NCI-H2081 treated with DMSO at 0.1 percent for 48 hours (cell line): Measurements from ENCODE around the gene MTX3.

ENCODE experiments used
- DNase-seq: peaks from one replicate; lab custom pipeline; 2025; lab: John Stamatoyannopoulos, UW

The MTX3 gene

DNA sequence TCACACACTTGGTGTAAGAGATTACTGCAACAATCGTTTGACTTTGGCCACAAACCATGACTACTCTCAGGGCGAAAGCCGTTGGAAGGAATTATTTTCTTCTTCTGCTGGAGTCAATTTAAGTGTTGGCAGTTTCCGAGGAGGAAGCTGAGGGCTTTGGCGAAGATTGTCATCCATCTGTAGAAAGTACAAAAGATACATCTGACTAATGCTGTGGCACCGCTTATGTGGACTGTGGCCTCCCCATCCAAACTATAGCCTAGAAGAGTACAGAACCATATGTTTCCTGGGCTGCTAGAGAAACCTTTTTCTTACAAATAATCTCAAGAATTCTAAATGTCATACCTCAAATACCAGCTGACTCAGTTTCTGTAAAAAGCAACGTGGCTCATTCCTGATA lies 7.4 kb downstream of the MTX3 start:
- DNase-seq = no peak

DNA sequence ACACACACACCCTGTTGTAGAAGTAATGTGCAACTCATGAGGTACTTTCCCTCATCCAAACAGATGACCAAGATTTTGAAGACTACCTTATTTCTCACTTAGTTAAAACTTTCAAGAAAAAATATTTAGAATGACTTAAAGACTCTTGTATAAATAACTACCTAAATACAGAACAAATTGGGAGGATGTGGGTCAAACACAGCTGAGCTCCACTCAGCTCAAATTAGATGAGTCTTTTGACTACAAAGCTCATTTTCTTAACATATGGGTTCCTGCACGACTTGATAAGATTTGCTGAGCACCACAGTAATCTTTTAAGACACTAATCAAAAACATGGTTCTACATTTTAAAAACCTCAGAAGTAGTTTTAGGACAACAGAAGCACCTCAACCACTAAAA lies 8.9 kb downstream of the MTX3 start:
- no peak for DNase-seq

DNA sequence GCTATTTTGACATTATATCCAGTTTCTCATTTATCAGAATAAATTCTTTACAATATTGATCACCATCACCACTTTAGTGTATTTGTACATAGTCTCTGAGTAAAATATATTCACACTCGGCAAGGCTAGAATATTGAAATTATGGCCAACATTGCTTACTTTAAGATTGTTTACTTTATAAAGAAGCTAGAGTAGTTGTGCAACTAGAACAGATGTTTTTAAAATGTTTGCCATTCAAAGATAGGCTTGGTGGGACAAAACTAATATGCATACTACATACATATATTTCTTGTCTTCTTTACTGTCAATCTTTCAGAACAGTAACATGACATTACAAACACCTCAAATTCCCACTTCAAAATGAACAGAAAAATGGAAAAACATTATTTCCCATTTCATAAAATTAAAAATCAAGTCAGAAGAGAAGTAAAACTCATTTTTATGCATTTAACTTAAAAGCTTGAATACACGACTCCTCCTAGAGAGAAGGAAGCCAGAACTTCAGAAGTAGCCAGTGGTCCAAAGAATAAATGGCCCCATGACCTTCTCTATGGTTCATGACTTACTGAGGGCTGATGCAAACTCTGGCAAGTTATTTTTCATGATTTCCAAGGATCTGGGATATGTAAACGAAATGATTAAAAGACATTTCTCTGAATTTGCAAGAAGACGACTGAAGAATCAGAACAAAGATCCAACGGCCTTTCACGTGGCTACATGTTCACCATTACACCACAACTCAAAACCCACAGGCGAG lies 14.1 kb downstream of the MTX3 start:
- DNase-seq = no peak

DNA sequence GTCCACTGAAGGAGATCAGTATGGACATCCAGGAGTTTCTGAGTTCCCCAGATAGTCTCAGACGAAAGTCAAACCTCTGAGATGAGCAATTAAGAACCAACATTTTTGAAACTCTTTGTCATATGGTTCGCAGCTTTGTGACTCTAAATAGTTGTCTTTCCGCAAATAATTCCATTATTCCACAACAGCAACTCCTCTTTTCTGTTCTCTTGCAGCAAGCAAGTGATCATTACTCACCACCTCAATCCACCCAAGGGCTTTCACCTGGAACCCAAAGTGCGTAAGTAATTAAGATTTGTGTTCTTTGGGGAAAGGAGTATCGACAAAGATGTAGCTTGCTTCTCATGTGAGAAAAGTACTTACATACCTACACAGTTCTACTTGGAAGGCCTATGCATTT lies 15.6 kb downstream of the MTX3 start:
- DNase-seq = no peak

DNA sequence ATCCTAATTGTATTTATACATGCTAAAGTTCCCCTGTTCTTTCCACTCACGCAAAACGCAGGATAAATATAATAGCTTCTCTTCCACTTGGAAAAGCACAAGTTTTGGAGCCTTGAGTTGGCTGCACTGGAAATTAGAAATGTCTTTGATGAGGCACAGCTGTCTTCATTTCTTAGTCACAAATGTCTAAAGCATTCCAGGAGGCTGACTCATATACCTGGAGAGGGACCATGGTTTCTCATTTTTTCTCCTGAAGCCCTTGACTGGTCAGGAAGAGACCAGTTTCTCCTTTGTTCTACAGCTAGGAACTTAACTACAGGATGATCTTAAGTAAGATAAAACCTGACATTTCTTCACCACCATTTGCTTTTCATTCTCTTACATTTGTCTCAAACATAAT lies 16.2 kb downstream of the MTX3 start:
- no peak for DNase-seq

DNA sequence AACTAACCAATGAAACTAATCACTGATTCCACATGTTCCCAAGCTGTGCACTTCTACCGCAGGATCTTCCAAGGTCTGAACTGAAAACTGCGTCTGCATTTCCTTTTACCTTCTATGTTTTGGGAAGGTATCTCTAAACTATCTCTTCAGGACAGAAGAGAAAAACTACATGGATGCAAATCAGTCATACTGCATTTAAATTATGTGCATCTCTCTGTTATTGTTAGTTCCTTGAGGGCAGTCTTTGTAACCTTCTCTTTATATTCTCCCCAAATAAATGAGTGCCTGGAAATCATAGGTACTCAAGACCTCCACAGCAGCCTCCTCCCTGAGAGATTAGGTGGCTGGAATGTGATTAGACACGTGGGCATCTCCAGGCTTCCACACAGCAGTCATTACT lies 17.1 kb downstream of the MTX3 start:
- DNase-seq = no peak

DNA sequence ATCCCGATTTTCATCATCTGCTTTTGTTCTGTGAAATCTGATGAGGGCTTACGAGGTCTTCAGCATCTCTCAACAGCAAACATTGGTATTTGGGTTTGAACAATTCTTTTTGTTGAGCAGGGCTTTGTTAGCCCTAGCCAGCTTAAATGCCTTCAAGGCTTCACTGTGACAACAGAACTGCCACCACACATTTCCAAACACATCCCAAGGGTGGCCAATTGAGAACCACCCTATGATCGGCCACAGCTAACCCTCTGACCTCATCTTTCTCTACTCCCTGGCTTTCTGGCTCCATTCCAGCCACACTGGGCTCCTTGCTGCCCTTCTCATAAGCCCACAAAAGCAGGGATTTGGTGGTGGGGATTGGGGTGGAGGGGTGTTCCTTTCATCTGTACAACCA lies 17.6 kb downstream of the MTX3 start:
- DNase-seq = no peak

DNA sequence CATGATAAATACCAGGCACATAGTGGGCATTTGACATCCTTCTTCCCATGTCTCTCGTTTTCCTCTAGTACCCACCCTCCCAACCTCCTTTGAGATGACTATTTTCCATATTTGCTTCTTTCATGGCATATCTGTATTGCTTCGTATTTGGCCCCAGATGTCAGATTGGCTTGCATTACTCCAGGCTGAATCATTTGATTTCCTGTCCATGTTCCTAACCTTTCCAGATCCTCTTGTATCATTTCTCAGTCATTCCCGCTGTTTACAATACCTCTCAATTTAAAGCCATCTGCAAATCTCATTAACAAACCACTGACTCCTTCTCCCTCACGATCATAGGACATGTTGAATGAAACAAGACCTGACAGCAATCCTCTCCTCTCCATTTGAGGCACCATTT lies 19.9 kb downstream of the MTX3 start:
- no peak for DNase-seq

DNA sequence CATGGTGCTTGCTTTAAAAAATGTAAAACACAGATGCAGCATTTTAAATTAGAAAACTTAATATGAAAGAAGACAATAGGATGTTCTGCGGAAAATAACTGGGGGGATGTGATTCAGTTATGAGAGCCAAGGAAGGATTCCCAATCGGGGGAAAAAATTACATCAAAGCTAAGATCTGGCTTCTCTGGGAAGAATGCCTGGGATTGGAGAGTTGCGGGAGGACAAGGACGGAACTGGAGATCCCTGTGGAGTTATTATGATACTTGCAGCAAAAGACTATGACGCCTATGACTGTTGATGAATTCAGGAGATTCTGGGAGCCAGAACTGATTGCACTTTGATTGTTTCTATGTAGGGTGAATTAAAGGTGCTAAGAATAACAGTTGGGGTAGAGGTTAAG lies 24.6 kb downstream of the MTX3 start:
- DNase-seq = no peak

DNA sequence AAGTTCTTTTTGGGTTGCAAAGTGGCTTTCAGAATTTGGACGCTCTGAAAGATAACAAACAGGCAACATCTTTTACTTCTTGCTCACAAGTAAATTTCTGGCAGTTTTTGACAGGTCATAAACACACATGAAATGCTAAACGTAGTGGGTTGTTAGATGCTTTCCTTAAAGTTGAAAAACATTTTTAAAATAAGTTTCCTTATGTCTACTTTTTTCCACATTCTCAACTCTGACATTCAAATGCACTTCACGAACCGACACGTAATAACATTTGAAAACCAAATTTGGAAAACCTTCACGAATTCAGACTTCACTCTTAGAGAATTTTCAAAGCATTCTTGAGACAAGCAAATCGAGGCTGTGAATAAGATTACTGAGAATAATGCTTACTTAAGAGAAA lies 26.9 kb downstream of the MTX3 start:
- DNase-seq = no peak

DNA sequence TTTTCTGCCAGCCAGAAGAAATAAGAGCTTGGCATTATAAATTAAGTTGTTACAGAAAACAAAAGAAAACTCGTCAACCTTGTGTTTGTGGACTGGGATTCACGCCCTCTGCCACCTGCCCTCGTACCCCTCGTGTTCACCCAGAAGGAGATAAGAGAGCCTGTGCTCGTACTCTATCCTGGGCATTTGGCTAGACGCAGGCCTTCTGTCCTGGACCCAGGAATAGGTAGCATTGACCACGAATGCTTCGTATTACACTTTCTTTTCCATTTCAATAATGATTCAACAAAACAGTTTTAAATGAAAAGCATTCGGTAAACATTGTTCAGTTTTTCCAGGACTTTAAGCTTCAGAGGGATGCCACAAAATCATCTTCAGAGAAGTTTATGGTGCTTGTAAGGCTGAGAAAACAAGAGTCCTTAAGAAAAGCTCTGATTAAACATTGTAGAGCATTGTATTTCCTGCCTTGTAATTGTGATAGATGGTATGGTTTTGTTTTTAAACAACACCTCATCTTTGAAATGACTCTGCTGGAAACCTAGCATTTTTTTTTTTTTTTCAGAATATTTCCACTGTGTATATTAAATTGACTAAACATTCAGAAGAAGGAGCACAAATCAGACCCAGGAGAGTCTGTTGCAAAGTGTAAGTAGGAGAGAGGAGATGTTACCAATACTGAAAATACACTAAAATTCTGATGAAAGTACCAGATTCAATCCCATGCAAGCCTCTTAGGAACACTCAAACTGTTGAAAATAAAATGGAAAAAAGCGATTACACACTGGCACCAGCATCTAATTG lies 27.6 kb downstream of the MTX3 start:
- DNase-seq = no peak

DNA sequence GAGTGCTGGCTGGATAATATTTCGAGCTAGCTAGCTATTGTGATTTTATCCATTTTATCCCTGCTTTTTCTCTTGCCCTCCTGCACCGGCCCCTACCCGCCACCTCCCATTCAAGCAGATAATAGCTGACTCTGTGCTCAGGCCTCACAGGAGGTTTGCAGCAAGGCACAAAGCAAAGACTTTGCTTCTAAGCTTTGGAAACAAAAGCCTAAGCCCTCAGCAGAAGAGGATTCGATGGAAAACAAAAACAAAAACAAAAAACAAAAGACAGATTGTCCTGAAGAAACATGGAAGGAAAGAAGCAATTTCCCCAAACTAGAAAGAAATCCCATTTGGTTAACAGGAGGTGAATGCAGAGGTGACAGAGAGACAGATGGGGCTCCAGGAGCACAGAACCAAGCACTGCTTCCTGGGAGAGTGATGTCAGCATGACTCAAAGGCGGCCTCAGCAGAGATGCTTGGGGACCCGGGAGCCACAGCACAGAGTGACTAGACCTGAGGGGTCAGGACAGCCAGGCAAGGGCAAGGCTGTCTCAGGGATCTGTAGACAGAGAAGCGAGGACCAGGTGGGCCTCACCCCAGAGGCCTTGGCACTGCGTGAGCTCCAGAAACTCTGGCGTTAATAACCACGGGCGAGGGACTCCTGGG lies 28.4 kb downstream of the MTX3 start:
- DNase-seq = no peak

DNA sequence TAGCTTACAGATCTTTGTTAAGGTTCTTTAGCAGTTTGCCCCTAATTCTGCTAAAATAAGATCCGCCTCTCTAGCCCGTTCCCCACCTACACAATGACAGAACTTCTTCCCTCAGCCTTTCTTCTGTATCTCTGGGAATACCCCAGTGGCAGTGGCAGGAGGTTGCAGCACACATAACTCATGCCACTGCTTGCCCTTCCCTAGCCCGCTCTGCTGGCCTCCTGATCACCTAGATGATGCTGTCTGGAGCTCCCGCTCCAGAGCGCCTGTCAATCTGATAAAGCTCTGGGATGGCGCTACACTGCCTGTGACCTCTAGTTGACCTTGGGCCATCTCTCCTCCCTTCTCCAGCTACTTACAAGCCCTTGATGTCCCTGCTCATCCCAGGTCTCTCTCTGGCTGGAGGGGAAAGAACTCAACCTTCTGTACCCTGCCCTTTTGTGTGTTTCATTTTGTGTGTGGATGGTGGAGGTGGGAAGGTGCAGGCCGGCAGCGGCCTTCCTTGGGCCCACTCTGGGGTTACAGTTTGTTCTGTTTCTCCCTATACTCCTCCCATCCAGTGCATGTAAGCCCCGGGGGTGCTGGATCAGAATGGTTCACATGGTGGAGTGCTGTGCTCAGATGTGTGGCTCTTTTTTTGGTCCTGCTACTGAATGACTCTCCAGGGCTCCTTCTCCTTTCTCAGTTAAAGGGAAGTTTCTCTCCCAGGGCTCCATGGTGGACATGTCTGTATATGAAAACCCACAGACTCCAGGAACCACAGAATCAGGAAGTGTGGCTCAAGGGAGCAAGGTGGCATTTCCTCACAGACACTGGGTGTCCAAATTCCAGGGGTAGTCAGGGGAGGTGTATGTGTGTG lies 29.1 kb downstream of the MTX3 start:
- DNase-seq = no peak

DNA sequence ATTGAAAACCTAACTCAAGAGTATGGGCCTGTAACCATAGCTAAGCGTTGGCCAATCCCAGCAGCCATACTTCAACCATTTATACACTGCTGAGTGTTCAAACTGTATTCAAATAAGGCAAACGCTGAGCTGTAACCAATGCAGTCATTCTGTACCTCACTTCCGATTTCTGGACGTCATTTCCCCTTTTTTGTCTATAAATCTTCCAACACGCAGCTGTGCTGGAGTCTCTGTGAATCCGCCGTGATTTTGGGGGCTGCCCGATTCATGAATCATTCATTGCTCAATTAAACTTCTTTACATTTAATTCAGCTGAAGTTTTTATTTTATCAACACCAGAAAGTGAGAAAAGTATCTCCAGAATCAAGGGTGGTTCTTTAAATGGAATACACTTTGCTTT lies 31.7 kb downstream of the MTX3 start:
- no peak for DNase-seq

DNA sequence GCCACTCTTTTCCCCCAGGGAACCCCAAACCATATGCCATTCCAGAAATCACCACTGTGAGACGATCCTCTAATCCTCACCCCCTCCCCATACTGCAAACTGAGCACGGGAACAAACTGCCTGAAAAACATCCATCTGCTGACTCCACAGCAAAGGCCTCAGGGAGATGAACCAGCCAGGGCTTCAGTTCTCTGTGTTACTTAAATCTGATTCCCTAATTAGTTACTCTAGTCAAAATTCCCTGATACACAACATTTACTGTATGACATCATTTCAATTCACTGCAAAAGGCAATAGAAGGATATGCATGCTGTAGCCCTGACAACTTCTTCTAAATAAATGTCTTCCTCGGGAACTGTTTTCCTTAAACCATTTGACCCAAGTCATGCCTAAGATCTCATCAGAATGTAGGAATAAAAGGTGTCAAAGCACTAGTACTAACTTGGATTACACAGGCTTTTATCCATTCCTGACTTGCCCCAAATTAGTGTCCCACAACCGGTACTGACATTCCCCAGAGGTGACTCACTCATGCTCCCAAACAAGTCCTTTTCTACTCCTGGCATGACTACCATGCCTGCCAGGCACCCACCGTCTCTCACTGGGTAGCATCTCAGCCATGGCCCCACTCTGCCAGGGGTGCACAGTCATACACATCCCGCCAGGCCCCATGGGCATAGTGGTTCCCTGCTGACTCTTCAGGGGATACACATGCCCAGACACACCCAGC lies 35.0 kb downstream of the MTX3 start:
- no peak for DNase-seq

DNA sequence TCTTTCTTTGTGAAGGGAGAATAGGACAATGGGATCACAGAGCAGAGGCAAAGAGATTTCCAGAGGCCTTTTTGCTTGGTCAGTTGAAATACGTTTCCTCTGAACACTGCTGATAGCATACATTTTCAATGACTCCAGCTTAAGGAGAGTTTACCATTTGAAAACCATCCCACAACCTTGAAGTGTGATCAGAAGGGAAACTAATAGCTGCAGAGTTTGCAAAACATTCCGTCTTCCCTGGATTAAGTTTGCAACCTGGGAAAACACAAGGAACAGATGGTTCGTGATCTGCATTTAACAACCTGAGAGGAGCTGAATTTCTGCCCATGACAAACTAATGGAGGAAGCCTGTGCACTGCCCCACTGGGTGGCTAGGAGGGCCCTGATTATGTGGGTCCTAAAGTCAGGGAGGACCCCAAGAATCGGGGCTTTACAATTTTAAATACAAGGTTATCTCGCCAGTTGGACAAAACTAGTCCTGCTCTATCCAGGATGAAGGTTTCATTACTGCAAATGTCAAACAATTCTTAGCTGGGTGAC lies 35.6 kb downstream of the MTX3 start:
- DNase-seq = no peak

DNA sequence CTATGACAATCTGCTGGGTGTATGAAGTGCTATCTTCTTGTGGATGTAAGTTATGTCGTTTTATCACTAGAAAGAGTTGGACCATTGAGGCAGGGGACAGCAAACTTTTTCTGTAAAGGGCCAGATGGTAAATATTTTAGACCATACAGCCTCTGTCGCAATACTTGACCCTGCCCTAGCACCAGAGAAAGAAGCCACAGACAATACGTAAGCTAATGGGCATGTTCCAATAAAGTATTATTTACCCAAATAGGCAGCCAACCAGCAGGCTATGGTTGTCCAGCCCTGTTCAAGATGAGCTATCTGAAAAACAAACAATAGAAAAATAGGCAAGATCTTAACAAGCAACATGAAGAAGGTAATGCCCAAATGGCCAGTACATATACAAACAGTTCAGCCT lies 36.4 kb downstream of the MTX3 start:
- no peak for DNase-seq

DNA sequence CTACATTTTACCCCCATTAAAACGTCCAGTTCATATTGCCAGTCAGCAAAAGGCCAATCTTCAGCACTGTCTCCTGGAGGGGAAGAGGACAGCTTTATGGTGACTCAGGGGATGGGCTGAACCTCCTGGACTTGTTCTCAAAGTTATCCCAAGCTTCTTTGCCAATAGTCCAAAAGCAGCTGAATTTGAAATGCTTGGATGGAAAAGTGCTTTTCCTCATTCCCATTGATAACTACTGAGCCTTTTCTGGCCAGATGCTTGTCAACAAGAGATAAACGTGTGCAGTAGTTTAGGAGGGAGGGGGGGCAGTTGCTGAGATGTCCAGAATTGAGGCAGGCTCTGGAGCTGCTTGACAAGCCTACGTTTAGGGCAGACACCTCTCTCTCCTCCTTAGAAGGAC lies 43.5 kb downstream of the MTX3 start:
- no peak for DNase-seq

DNA sequence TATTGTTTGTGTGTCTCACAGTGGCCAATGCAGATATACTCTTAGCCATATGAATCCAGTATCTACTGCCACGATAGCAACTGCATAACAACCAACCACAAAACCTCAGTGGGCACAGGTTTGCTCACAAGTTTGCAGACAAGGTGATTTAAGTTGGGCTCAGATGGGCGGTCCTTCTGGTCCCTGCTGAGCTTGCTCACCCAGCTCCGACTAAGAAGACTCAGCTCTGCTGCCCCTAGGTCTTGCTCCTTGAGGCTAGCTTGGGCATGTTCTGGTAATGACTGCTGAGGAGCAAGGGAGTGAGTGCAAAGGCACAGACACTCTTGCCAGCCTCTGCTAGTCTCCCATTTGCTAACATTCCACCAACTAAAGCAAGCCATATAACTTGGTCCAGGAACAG lies 52.6 kb downstream of the MTX3 start:
- no peak for DNase-seq

DNA sequence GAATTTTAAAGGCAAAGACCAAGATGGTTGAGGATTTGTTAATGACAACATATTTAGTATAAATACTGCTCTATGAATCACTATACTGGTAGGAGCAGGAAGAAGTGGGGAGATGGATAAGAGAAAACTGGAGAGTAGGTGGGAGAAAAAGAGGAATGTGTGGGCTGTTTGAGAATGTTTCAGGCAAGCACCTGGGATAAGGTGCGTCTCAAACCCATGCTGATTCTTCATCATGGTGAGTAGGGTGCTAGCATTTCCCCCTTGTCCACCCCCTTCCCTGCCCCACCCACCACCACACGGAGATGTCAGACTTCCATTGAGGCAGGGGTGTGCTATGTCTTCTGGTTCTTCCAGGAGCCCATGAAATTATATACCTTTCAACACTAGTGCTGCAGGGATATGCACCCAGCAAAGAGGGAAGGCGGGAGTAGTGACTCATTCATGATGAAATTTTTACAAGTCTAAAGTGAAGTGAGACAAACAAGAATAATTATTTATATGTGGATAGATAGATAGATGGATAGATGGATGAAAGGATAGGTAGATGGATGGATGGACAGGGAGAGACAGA lies 54.3 kb downstream of the MTX3 start:
- DNase-seq = no peak
